Loucy (cell line): Measurements from ENCODE around the gene SLC44A1.

ENCODE experiments used
- H2AFZ ChIP-seq: fragments of 200-600 bp; sonication (generic); 2 replicates; pipeline ENCODE4 v1.6.0; 2016; ENCODE audit warnings: antibody characterized with exemption, mild to moderate bottlenecking, low read length, moderate library complexity
- H3F3A ChIP-seq: fragments of 200-600 bp; 2 replicates; pipeline ENCODE4 v1.6.0; 2016; ENCODE audit warnings: antibody characterized with exemption, low read depth, mild to moderate bottlenecking
- H3K27me3 ChIP-seq: fragments of 200-600 bp; sonication (generic); 2 replicates; pipeline ENCODE4 v1.6.1; 2014; ENCODE audit warnings: low read length, mild to moderate bottlenecking; ENCODE audit not compliant: insufficient read depth, poor library complexity, severe bottlenecking
- H3K36me3 ChIP-seq: fragments of 200-600 bp; sonication (generic); 2 replicates; pipeline ENCODE4 v1.6.1; 2016; ENCODE audit warnings: low read length; ENCODE audit not compliant: insufficient read depth
- H3K4me1 ChIP-seq: fragments of 200-600 bp; sonication (generic); 2 replicates; pipeline ENCODE4 v1.5.1; 2014; ENCODE audit warnings: low read length, mild to moderate bottlenecking; ENCODE audit not compliant: insufficient read depth, poor library complexity, severe bottlenecking
- H3K4me2 ChIP-seq: fragments of 200-600 bp; sonication (generic); 2 replicates; pipeline ENCODE4 v1.6.0; 2014; ENCODE audit warnings: antibody characterized with exemption, low read length, low read depth, mild to moderate bottlenecking; ENCODE audit not compliant: poor library complexity, severe bottlenecking
- H3K4me3 ChIP-seq: fragments of 200-600 bp; sonication (generic); 2 replicates; pipeline ENCODE4 v1.5.1; 2014; ENCODE audit warnings: low read length, mild to moderate bottlenecking, mixed read lengths; ENCODE audit not compliant: poor library complexity, severe bottlenecking
- H3K79me2 ChIP-seq: fragments of 200-600 bp; sonication (generic); 2 replicates; pipeline ENCODE4 v1.6.1; 2014; ENCODE audit warnings: low read length; ENCODE audit not compliant: insufficient read depth
- H3K9ac ChIP-seq: fragments of 200-600 bp; sonication (generic); 2 replicates; pipeline ENCODE4 v1.6.0; 2014; ENCODE audit warnings: mild to moderate bottlenecking, low read depth, low read length, moderate library complexity; ENCODE audit not compliant: poor library complexity, severe bottlenecking
- H3K9me2 ChIP-seq: fragments of 200-600 bp; sonication (generic); replicated peaks from 2 replicates; pipeline ENCODE4 v1.6.1; 2016; ENCODE audit warnings: low read depth, low read length, mixed read lengths
- H3K9me3 ChIP-seq: fragments of 200-600 bp; sonication (generic); 2 replicates; pipeline ENCODE4 v1.6.1; 2014; ENCODE audit warnings: mild to moderate bottlenecking, antibody characterized with exemption, low read length, low read depth; ENCODE audit not compliant: insufficient read depth
- H4K20me1 ChIP-seq: fragments of 200-600 bp; sonication (generic); 2 replicates; pipeline ENCODE4 v1.6.0; 2014; ENCODE audit warnings: antibody characterized with exemption, low read length, mild to moderate bottlenecking; ENCODE audit not compliant: insufficient read depth, poor library complexity, severe bottlenecking
- EZH2phosphoT487 ChIP-seq: fragments of 200-600 bp; IDR thresholded peaks from 2 replicates; pipeline ENCODE4 v1.6.1; 2018; ENCODE audit warnings: antibody characterized with exemption, mild to moderate bottlenecking, moderate library complexity, borderline replicate concordance
- TF ChIP-seq, protein P1 (sequence below): fragments of 200-600 bp; sonication (generic); conservative IDR thresholded peaks from 2 replicates; pipeline ENCODE4 v1.5.1; 2014; ENCODE audit warnings: mild to moderate bottlenecking, antibody characterized with exemption, low read length

The SLC44A1 gene

GRCh38 chr9:105257809-105258208, 13.4 kb downstream of the SLC44A1 start:
- no peak overlapping the region for H2AFZ ChIP-seq
- TF ChIP-seq, protein P1, sequence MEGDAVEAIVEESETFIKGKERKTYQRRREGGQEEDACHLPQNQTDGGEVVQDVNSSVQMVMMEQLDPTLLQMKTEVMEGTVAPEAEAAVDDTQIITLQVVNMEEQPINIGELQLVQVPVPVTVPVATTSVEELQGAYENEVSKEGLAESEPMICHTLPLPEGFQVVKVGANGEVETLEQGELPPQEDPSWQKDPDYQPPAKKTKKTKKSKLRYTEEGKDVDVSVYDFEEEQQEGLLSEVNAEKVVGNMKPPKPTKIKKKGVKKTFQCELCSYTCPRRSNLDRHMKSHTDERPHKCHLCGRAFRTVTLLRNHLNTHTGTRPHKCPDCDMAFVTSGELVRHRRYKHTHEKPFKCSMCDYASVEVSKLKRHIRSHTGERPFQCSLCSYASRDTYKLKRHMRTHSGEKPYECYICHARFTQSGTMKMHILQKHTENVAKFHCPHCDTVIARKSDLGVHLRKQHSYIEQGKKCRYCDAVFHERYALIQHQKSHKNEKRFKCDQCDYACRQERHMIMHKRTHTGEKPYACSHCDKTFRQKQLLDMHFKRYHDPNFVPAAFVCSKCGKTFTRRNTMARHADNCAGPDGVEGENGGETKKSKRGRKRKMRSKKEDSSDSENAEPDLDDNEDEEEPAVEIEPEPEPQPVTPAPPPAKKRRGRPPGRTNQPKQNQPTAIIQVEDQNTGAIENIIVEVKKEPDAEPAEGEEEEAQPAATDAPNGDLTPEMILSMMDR, result no peak
- no peak for TF ChIP-seq EZH2phosphoT487
- peaks cover 12% of the 10 kb centered on the region for H4K20me1 ChIP-seq
- H3K27me3 ChIP-seq, result no peaks in the 10 kb centered on the region
- H3K9ac ChIP-seq, result no peak overlapping the region
- H3F3A ChIP-seq, result peaks cover 4% of the 10 kb centered on the region; the same call in 1 of the 2 replicates
- H3K36me3 ChIP-seq, result no peaks in the 10 kb centered on the region
- peak overlapping the region; percentile 51 for H3K4me2 ChIP-seq
- H3K79me2 ChIP-seq, result peaks cover 99% of the 10 kb centered on the region
- H3K4me3 ChIP-seq, result no peak overlapping the region
- H3K4me1 ChIP-seq, result peaks cover 71% of the 10 kb centered on the region
- no peaks in the 10 kb centered on the region for H3K9me2 ChIP-seq
- no peaks in the 10 kb centered on the region for H3K9me3 ChIP-seq

DNA sequence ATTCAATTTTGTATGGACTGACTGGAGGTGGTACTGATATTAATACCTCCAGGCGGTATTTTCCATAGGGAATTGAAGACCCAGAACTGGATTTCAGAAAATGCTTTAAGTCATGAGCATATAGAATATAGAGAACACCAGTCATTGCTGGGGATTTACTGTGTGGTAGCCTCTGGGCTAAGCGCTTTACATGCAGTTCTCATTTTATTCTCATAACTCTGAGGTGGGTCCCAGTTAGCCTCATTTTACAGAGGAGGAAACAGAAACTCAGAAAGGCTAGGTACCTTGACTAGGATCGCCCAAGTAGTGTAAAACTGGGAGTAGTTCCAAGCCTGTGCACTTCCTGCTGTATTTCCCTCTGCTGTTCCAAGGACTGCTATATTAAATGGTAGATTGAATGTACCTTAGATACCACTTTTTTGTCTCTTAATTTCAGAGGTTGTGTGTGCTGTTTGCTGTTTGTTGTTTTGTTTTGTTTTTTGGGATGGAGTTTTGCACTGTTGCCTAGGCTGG, 13.8 kb downstream of the SLC44A1 start:
- no peak for TF ChIP-seq EZH2phosphoT487
- TF ChIP-seq, protein P1, result no peak
- peak overlapping the region; percentile 51 for H3K4me2 ChIP-seq

GRCh38 chr9:105259274-105259673, 14.8 kb downstream of the SLC44A1 start:
- Histone ChIP-seq H3K79me2 (peaks cover 98% of the 10 kb centered on the region), H3K9ac (peak overlapping the region; percentile 2), H3K4me2 (peak overlapping the region; percentile 51)

More for the DNA sequence above, 13.8 kb downstream of the SLC44A1 start:
- Histone ChIP-seq H4K20me1 (peaks cover 15% of the 10 kb centered on the region), H3K4me1 (peaks cover 71% of the 10 kb centered on the region), H3K79me2 (peaks cover 99% of the 10 kb centered on the region), H3K9me3 (no peaks in the 10 kb centered on the region), H3K9me2 (no peaks in the 10 kb centered on the region), H3K4me3 (no peak overlapping the region), H3K9ac (no peak overlapping the region), H2AFZ (no peak overlapping the region), H3K36me3 (no peaks in the 10 kb centered on the region), H3F3A (peaks cover 4% of the 10 kb centered on the region; the same call in 1 of the 2 replicates), H3K27me3 (no peaks in the 10 kb centered on the region)

More at GRCh38 chr9:105259274-105259673, 14.8 kb downstream of the SLC44A1 start:
- Histone ChIP-seq H3K36me3 (no peaks in the 10 kb centered on the region), H4K20me1 (peaks cover 12% of the 10 kb centered on the region), H3K9me3 (no peaks in the 10 kb centered on the region), H2AFZ (no peak overlapping the region), H3K4me1 (peaks cover 67% of the 10 kb centered on the region), H3F3A (peaks cover 4% of the 10 kb centered on the region; the same call in 1 of the 2 replicates), H3K27me3 (no peaks in the 10 kb centered on the region), H3K4me3 (peak overlapping the region; percentile 1), H3K9me2 (no peaks in the 10 kb centered on the region)
- TF ChIP-seq, protein P1, result no peak
- no peak for TF ChIP-seq EZH2phosphoT487
